Measurements from ENCODE around the gene CCDC38. TPM values are rescaled to one million over a fixed set of nuclear protein-coding genes. Genes with fewer than 3 reads are reported as not detected.

The CCDC38 gene
- total and polyA plus RNA-seq, 10 of the 15 experiments (the other 5 are each of a cell fraction or from before 2014, with no cell fraction given): 0.04 to 0.05 TPM; not detected in 8

DNA sequence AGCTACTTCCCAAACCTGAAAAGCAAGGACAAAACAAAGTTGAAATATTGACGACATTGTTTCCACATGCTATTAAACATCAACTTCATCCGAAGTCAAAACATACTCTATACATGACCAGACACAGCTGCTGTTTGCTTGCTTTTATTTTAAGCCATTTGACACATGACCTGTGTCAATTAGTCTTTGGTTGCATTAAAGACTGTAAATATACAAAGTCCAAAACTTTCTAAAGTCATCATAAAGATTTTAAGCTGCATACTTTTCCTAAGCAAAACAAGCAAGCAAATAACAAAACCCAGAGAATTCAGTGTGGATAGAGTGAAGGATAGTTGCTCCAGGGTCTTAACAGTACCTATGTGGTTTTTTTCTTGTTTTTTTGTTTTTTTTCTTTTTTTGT is 31.9 kb upstream of the CCDC38 start:
- Histone ChIP-seq H3K4me1 (ENCODE audit: control insufficient read depth, insufficient read depth, low read length) (no peaks in the 10 kb centered on the region), H4K20me1 (ENCODE audit: control insufficient read depth, insufficient read depth) (no peaks in the 10 kb centered on the region), H3K4me2 (ENCODE audit: control insufficient read depth, insufficient read depth) (no peak overlapping the region), H3K4me3 (no peak overlapping the region), H3K79me2 (ENCODE audit: control insufficient read depth, insufficient read depth, low read length) (no peaks in the 10 kb centered on the region), H3K27me3 (replicated peaks in 1 of 2; ENCODE audit: control insufficient read depth in 2 of 2, insufficient read depth in 2 of 2, low read length in 1 of 2) (no peaks in the 10 kb centered on the region; a peak in 1 of 4 replicates), H3K36me3 (ENCODE audit: control insufficient read depth in 2 of 2, insufficient read depth in 2 of 2, low read length in 1 of 2) (no peaks in the 10 kb centered on the region), H3K9me3 (replicated peaks; ENCODE audit: control insufficient read depth, insufficient read depth, low read length) (no peaks in the 10 kb centered on the region), H3K9ac (ENCODE audit: control insufficient read depth, insufficient read depth, low read length) (no peak overlapping the region), H3K27ac (ENCODE audit: control insufficient read depth, insufficient read depth) (no peak overlapping the region), H2AFZ (ENCODE audit: control insufficient read depth, low read depth, low read length) (no peak overlapping the region)
- ChIA-PET CTCF (interaction anchor here (0.6 kb wide), 1 partner anchor 361 kb away, joined by 3 read pairs; no protein-coding TSS in a partner anchor), POLR2A (no interaction called here), SMC1A (ENCODE audit: uncharacterized antibody, unreplicated experiment) (no interaction called here), RAD21 (ENCODE audit: unreplicated experiment) (no interaction called here)
- TF ChIP-seq, protein P1, sequence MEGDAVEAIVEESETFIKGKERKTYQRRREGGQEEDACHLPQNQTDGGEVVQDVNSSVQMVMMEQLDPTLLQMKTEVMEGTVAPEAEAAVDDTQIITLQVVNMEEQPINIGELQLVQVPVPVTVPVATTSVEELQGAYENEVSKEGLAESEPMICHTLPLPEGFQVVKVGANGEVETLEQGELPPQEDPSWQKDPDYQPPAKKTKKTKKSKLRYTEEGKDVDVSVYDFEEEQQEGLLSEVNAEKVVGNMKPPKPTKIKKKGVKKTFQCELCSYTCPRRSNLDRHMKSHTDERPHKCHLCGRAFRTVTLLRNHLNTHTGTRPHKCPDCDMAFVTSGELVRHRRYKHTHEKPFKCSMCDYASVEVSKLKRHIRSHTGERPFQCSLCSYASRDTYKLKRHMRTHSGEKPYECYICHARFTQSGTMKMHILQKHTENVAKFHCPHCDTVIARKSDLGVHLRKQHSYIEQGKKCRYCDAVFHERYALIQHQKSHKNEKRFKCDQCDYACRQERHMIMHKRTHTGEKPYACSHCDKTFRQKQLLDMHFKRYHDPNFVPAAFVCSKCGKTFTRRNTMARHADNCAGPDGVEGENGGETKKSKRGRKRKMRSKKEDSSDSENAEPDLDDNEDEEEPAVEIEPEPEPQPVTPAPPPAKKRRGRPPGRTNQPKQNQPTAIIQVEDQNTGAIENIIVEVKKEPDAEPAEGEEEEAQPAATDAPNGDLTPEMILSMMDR (IDR thresholded peaks at IDR 0.05 in 2 of 3, conservative IDR thresholded peaks at IDR 0.05 in 1 of 3; ENCODE audit: control insufficient read depth in 2 of 3, extremely low read depth in 1 of 3, insufficient read depth in 1 of 3, low read depth in 3 of 3, low read length in 3 of 3): no peak
- TF ChIP-seq SREBF1 (IDR thresholded peaks at IDR 0.05; ENCODE audit: low read length) (no peak), ZSCAN29 (IDR thresholded peaks at IDR 0.05) (no peak), IKZF1 (conservative IDR thresholded peaks at IDR 0.05) (no peak), IRF4 (IDR thresholded peaks at IDR 0.05; ENCODE audit: low read depth, low read length) (no peak), PAX8 (IDR thresholded peaks at IDR 0.05) (no peak)
- TF ChIP-seq, protein P2, sequence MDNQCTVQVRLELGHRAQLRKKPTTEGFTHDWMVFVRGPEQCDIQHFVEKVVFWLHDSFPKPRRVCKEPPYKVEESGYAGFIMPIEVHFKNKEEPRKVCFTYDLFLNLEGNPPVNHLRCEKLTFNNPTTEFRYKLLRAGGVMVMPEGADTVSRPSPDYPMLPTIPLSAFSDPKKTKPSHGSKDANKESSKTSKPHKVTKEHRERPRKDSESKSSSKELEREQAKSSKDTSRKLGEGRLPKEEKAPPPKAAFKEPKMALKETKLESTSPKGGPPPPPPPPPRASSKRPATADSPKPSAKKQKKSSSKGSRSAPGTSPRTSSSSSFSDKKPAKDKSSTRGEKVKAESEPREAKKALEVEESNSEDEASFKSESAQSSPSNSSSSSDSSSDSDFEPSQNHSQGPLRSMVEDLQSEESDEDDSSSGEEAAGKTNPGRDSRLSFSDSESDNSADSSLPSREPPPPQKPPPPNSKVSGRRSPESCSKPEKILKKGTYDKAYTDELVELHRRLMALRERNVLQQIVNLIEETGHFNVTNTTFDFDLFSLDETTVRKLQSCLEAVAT (IDR thresholded peaks at IDR 0.05): no peak
- 59% methylated on average over 2 of the region's 2 CpGs for WGBS (ENCODE audit: insufficient coverage, insufficient replicate concordance, low lambda C conversion rate, missing lambda C conversion rate)
- ATAC-seq (no peak), FAIRE-seq (no peak), DNase-seq (ENCODE audit: low read depth, low spot score) (no peak)
- in situ Hi-C loops (cut with MboI) (no loop called here), intact Hi-C loops (cut with micrococcal nuclease; ENCODE audit: unreplicated experiment) (no loop called here)
- no TSS peak for BruUV-seq (replicated peaks)

Data from GM12878 (cell line).